Measurements from ENCODE around the gene CD300LG. TPM values are rescaled to one million over a fixed set of nuclear protein-coding genes. Genes with fewer than 3 reads are reported as not detected.
A peak's percentile ranks its signal among the peaks of the same experiment; 100 is the strongest.
"Not testable (repeated sequence)": the region's sequence is repeated elsewhere in the genome, so short reads cannot be mapped to it uniquely, and the experiment has no call there.

The CD300LG gene
- total and polyA plus RNA-seq, 8 donors, result 0.09 to 4.3 (median 0.43) TPM

DNA sequence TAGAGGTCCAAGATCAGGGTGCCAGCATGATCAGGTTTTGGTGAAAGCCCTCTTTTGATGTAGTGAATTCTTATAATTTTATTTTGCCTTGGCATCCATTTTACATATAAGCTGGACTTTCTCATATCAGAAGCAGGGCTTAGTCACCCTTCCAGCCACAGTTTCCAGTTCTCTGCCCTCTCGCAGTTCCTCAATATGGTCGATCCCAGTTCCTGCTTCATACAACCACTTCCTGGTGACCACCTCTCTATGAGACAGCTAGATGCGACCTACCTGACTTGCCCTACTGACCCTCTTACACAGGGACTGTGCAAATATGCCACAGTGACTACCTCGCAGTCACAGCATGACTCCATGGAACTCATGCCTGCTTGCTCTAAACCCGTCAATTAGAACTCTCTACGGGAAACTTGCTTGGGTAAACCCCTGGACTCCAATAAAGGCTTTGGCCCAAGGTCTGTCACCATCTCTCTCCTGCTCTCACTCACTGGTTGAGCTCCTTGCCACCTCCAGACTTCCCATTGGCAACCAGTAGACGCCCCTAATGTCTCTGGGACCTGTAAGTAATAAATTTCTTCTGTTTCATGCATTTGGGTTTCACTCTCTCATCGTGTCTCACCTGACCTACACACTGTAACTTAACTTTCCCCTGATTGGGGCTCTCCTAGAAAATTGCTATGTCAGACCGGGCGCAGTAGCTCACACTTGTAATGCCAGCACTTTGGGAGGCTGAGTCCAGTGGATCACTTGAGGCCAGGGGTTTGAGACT lies 21.4 kb downstream of the CD300LG start:
- 83 to 85% methylated on average over 10 of the region's 10 CpGs for WGBS, 2 donors

DNA sequence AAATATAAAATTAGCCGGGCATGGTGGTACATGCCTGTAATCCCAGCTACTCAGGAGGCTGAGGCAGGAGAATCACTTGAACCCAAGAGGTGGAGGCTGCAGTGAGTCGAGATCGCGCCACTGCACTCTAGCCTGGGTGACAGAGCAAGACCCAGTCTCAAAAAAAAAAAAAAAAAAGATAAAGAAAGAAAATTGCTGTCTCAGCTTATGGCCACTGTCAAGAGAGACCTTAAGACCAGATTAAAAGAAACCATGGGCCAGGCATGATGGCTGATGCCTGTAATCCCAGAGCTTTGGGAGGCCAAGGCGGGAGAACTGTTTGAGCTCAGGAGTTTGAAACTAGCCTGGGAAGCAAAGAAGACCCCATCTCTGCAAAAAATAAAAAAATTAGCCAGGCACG lies 22.1 kb downstream of the CD300LG start:
- H3K27ac ChIP-seq; ATAC-seq; H3K4me1 ChIP-seq; H3K27me3 ChIP-seq; H3K4me3 ChIP-seq; intact Hi-C loops (cut with DNase I); DNase-seq; FAIRE-seq; H3K36me3 ChIP-seq; H3K9me3 ChIP-seq: not testable (repeated sequence)
- WGBS, 2 donors, result 70 to 90% methylated on average over 6 of the region's 6 CpGs

More for the DNA sequence above, 21.4 kb downstream of the CD300LG start:
- Histone ChIP-seq H3K27ac (no peak overlapping the region), H3K9me3 (no peaks in the 10 kb centered on the region), H3K27me3 (no peaks in the 10 kb centered on the region), H3K36me3 (no peaks in the 10 kb centered on the region), H3K4me1 (no peaks in the 10 kb centered on the region), H3K4me3 (no peak overlapping the region)
- TF ChIP-seq, protein P1, sequence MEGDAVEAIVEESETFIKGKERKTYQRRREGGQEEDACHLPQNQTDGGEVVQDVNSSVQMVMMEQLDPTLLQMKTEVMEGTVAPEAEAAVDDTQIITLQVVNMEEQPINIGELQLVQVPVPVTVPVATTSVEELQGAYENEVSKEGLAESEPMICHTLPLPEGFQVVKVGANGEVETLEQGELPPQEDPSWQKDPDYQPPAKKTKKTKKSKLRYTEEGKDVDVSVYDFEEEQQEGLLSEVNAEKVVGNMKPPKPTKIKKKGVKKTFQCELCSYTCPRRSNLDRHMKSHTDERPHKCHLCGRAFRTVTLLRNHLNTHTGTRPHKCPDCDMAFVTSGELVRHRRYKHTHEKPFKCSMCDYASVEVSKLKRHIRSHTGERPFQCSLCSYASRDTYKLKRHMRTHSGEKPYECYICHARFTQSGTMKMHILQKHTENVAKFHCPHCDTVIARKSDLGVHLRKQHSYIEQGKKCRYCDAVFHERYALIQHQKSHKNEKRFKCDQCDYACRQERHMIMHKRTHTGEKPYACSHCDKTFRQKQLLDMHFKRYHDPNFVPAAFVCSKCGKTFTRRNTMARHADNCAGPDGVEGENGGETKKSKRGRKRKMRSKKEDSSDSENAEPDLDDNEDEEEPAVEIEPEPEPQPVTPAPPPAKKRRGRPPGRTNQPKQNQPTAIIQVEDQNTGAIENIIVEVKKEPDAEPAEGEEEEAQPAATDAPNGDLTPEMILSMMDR (IDR thresholded peaks at IDR 0.05), result no peak
- DNase-seq (no peak), FAIRE-seq (no peak), ATAC-seq (no peak)
- intact Hi-C loops (cut with DNase I), result no loop called here

DNA sequence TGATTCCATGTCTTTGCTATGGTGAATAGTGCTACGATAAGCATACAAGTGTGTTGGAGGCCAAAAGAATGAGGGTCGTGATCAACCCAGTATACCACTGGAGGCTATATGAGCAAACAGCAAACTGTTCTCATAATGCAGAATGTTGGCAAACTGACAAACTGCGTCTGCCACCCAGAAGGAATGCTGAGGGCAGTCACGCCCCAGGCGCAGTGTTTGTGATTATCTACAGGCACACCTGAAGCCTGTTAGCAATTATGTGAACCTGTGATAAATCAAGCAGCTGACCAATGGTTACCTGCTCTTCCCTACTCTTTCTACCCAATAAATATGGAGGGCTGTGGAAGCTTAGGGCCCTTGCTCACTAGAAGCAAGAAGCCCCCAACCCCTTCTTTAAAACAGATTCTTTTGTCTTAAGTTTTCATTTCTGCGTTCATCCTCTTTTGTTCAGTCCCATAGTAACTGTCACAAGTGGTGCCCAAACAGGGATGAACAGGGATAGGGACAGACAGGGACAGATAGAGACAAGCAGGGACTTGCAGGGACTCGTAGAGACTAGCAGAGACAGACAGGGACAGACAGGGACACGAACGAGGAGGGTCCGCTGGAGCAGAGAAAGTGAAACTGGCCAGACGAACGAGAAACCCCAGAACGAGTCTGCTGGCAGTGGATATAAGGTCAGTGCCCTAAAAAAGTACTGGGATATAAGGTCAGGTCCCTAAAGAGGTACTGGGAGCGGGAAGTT lies 25.1 kb downstream of the CD300LG start:
- TF ChIP-seq, protein P1 (IDR thresholded peaks at IDR 0.05), result no peak
- WGBS, 2 donors, result 48 to 52% methylated on average over 14 of the region's 14 CpGs
- Histone ChIP-seq H3K27ac (no peak overlapping the region), H3K27me3 (no peaks in the 10 kb centered on the region), H3K4me3 (no peak overlapping the region), H3K4me1 (no peaks in the 10 kb centered on the region), H3K9me3 (no peaks in the 10 kb centered on the region), H3K36me3 (no peaks in the 10 kb centered on the region)
- peak in 1 of 4 donors; percentile 47 for ATAC-seq
- intact Hi-C loops (cut with DNase I), result loop anchor here in 1 of 3 donors (10.0 kb wide), 1 partner anchor 123 kb away; no protein-coding TSS in a partner anchor
- DNase-seq, result no peak
- no peak for FAIRE-seq

DNA sequence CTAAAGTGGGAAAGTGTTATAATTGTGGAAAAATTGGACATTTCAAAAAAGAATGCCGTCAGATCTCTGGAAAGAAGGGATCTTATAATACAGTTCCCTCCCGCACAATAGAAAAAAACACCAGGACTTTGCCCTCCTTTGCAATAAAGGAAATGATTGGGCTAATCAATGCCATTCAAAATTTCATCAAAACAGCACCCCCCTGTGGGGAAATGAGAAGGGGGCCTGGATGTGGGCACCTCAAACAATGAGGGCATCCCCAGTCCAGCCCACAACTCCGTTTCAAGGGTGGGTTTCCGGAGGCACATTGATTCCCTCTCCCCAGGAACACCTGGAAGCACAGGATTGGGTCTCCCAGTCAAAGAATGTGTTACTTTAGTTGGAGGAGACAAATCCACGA lies 26.1 kb downstream of the CD300LG start:
- FAIRE-seq (no peak), ATAC-seq (no peak), DNase-seq (no peak)
- Histone ChIP-seq H3K4me3 (no peak overlapping the region), H3K4me1 (no peaks in the 10 kb centered on the region), H3K9me3 (no peaks in the 10 kb centered on the region), H3K36me3 (no peaks in the 10 kb centered on the region), H3K27me3 (no peaks in the 10 kb centered on the region), H3K27ac (no peak overlapping the region)
- intact Hi-C loops (cut with DNase I), result loop anchor here in 1 of 3 donors (10.0 kb wide), 1 partner anchor 122 kb away; no protein-coding TSS in a partner anchor
- TF ChIP-seq, protein P1 (IDR thresholded peaks at IDR 0.05), result no peak
- 59 to 69% methylated on average over 5 of the region's 5 CpGs for WGBS, 2 donors

DNA sequence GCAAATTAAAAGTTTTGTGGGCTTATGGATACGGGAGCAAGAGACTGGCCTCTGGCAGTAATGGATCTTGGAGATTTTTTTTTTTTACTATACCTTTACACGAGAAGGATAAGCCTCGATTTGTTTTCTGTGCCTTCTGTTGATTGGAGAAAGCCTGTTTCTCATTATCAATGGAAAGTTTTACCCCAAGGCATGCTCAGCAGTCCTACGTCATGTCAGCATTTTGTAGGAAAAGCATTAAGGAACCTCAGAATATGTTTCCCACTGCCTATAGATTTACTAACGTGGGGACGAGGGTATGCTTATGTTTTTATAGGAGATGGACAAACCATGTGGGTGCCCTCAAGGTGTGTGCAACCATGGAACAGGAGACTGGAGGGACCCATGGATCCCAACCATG lies 26.8 kb downstream of the CD300LG start:
- no peak for ATAC-seq
- intact Hi-C loops (cut with DNase I), result loop anchor here in 1 of 3 donors (10.0 kb wide), 1 partner anchor 121 kb away; no protein-coding TSS in a partner anchor
- Histone ChIP-seq H3K27ac (no peak overlapping the region), H3K36me3 (no peaks in the 10 kb centered on the region), H3K4me3 (no peak overlapping the region), H3K9me3 (no peaks in the 10 kb centered on the region), H3K27me3 (no peaks in the 10 kb centered on the region), H3K4me1 (no peaks in the 10 kb centered on the region)
- WGBS, 2 donors, result 58 to 70% methylated on average over 6 of the region's 6 CpGs
- TF ChIP-seq, protein P1 (IDR thresholded peaks at IDR 0.05), result no peak
- no peak for FAIRE-seq
- DNase-seq, result no peak

All from pancreas (tissue), 10 donors.